ENCODE results near the gene VSX2. TPM values are rescaled to one million over a fixed set of nuclear protein-coding genes. Genes with fewer than 3 reads are reported as not detected.

VSX2 gene
- total RNA-seq, 1 experiment from 2014 or later = not detected

- no peaks in the 10 kb centered on the region for H4K20me1 ChIP-seq (ENCODE audit: low read length)
- BruUV-seq (replicated peaks) = no TSS peak
- H3F3A ChIP-seq (ENCODE audit: low read length, unreplicated experiment) = no peaks in the 10 kb centered on the region
- H3K9me2 ChIP-seq (replicated peaks; ENCODE audit: low read length) = no peaks in the 10 kb centered on the region
- peaks cover 3% of the 10 kb centered on the region; the same call in 1 of the 2 replicates for H3K4me1 ChIP-seq (ENCODE audit: insufficient read depth, low read length)
- no peaks in the 10 kb centered on the region for H3K9me3 ChIP-seq (ENCODE audit: low read length)
- ChIA-PET POLR2A (ENCODE audit: unreplicated experiment) (no interaction called here), CTCF (interaction anchor here (0.6 kb wide), 1 partner anchor 412 kb away, joined by 6 read pairs; no protein-coding TSS in a partner anchor)
- H3K9ac ChIP-seq (ENCODE audit: low read length) = no peak overlapping the region
- H2AFZ ChIP-seq (ENCODE audit: low read length) = no peak overlapping the region
- ATAC-seq = no peak
- TF ChIP-seq, protein P1, sequence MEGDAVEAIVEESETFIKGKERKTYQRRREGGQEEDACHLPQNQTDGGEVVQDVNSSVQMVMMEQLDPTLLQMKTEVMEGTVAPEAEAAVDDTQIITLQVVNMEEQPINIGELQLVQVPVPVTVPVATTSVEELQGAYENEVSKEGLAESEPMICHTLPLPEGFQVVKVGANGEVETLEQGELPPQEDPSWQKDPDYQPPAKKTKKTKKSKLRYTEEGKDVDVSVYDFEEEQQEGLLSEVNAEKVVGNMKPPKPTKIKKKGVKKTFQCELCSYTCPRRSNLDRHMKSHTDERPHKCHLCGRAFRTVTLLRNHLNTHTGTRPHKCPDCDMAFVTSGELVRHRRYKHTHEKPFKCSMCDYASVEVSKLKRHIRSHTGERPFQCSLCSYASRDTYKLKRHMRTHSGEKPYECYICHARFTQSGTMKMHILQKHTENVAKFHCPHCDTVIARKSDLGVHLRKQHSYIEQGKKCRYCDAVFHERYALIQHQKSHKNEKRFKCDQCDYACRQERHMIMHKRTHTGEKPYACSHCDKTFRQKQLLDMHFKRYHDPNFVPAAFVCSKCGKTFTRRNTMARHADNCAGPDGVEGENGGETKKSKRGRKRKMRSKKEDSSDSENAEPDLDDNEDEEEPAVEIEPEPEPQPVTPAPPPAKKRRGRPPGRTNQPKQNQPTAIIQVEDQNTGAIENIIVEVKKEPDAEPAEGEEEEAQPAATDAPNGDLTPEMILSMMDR (conservative IDR thresholded peaks at IDR 0.05; ENCODE audit: low read depth, low read length) = no peak
- no peak for DNase-seq
- no peak overlapping the region for H3K4me3 ChIP-seq (ENCODE audit: low read length)
- no peaks in the 10 kb centered on the region for H3K36me3 ChIP-seq (ENCODE audit: low read depth, low read length)
- H3K27me3 ChIP-seq (ENCODE audit: low read length) = no peaks in the 10 kb centered on the region
- no peaks in the 10 kb centered on the region for H3K79me2 ChIP-seq (ENCODE audit: low read length)
- no peak overlapping the region for H3K4me2 ChIP-seq (ENCODE audit: low read length)
- H3K27ac ChIP-seq (ENCODE audit: low read length) = no peak overlapping the region
- intact Hi-C loops (cut with micrococcal nuclease) = no loop called here
These were observed 19.7 kb upstream of the VSX2 start for GRCh38 chr14:74219277-74220205.

DNA sequence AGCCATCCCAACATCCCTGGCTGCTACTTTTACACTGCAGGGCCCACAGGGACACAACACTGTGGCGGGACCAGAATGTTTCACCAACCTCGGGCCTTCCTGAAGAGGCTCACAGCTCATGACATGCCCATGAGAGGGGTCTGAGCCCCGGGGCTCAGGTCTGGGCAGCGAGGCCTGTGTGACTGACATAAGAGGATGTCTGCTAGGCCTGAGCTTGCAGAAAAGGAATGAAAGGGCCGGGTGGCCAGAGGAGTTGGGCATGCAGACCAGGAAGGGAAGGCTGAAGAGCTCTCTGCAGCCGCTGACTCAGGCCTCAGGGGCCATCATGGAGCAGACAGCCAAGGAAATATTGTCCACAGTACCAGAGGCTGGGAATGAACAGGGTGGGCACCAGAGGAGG is 18.3 kb upstream of the VSX2 start:
- no peak overlapping the region for H3K4me3 ChIP-seq (ENCODE audit: low read length)
- TF ChIP-seq, protein P1 (conservative IDR thresholded peaks at IDR 0.05; ENCODE audit: low read depth, low read length) = no peak
- no peak for TF ChIP-seq EZH2phosphoT487 (IDR thresholded peaks at IDR 0.05; ENCODE audit: borderline replicate concordance, low read length)
- no peak for TF ChIP-seq EZH2 (IDR thresholded peaks at IDR 0.05; ENCODE audit: low read length, unreplicated experiment)
- ChIA-PET CTCF (no interaction called here), POLR2A (ENCODE audit: unreplicated experiment) (no interaction called here)
- no peaks in the 10 kb centered on the region for H4K20me1 ChIP-seq (ENCODE audit: low read length)
- no peak for ATAC-seq
- no peaks in the 10 kb centered on the region for H3K9me2 ChIP-seq (replicated peaks; ENCODE audit: low read length)
- no peaks in the 10 kb centered on the region for H3K79me2 ChIP-seq (ENCODE audit: low read length)
- H3K9me3 ChIP-seq (ENCODE audit: low read length) = no peaks in the 10 kb centered on the region
- no peaks in the 10 kb centered on the region for H3F3A ChIP-seq (ENCODE audit: low read length, unreplicated experiment)
- H3K9ac ChIP-seq (ENCODE audit: low read length) = no peak overlapping the region
- no peaks in the 10 kb centered on the region for H3K27me3 ChIP-seq (ENCODE audit: low read length)
- intact Hi-C loops (cut with micrococcal nuclease) = no loop called here
- H3K4me2 ChIP-seq (ENCODE audit: low read length) = no peak overlapping the region
- peaks cover 3% of the 10 kb centered on the region; the same call in 1 of the 2 replicates for H3K4me1 ChIP-seq (ENCODE audit: insufficient read depth, low read length)
- no peaks in the 10 kb centered on the region for H3K36me3 ChIP-seq (ENCODE audit: low read depth, low read length)
- no peak overlapping the region for H3K27ac ChIP-seq (ENCODE audit: low read length)
- H2AFZ ChIP-seq (ENCODE audit: low read length) = no peak overlapping the region
- no TSS peak for BruUV-seq (replicated peaks)
- no peak for DNase-seq

DNA sequence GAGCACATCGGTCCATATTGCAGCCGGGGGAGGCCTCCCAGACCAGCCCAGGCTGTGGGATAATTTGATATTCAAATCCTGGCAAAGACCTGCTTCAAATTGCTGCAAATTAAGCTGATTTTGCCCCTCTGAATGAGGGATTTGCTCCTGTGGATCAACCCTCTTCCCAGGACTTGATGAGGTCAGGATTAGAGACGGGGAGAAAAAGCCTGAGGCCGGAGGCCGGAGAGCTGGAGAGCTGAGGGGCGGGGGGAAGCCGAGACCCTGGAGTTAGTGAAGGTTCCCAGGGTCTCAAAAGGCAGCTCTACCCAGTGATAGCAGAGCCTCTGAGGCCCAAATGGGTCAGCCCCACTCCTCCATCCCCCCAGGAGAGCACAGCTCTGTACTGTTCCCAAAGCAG is 17.5 kb upstream of the VSX2 start:
- Histone ChIP-seq H3K4me2 (ENCODE audit: low read length) (no peak overlapping the region), H3K79me2 (ENCODE audit: low read length) (no peaks in the 10 kb centered on the region), H4K20me1 (ENCODE audit: low read length) (no peaks in the 10 kb centered on the region), H3K9me2 (replicated peaks; ENCODE audit: low read length) (no peaks in the 10 kb centered on the region), H3F3A (ENCODE audit: low read length, unreplicated experiment) (no peaks in the 10 kb centered on the region), H3K9me3 (ENCODE audit: low read length) (no peaks in the 10 kb centered on the region), H3K27ac (ENCODE audit: low read length) (no peak overlapping the region), H3K27me3 (ENCODE audit: low read length) (no peaks in the 10 kb centered on the region), H3K36me3 (ENCODE audit: low read depth, low read length) (no peaks in the 10 kb centered on the region), H3K9ac (ENCODE audit: low read length) (no peak overlapping the region), H2AFZ (ENCODE audit: low read length) (no peak overlapping the region), H3K4me1 (ENCODE audit: insufficient read depth, low read length) (peaks cover 3% of the 10 kb centered on the region; the same call in 1 of the 2 replicates), H3K4me3 (ENCODE audit: low read length) (no peak overlapping the region)
- TF ChIP-seq EZH2phosphoT487 (IDR thresholded peaks at IDR 0.05; ENCODE audit: borderline replicate concordance, low read length) = no peak
- TF ChIP-seq, protein P1 (conservative IDR thresholded peaks at IDR 0.05; ENCODE audit: low read depth, low read length) = no peak
- TF ChIP-seq EZH2 (IDR thresholded peaks at IDR 0.05; ENCODE audit: low read length, unreplicated experiment) = no peak
- ChIA-PET CTCF (no interaction called here), POLR2A (ENCODE audit: unreplicated experiment) (no interaction called here)
- BruUV-seq (replicated peaks) = no TSS peak
- intact Hi-C loops (cut with micrococcal nuclease) = no loop called here
- ATAC-seq (no peak), DNase-seq (no peak)

Data from PC-3 (cell line).